Subcutaneous abdominal adipose tissue (tissue), 5 donors: ENCODE data around the gene ZNF541.

ENCODE experiments used
- H3K27ac ChIP-seq: one replicate; pipeline ENCODE4 v1.7.0; 2013; ENCODE audit warnings: low read depth, mild to moderate bottlenecking, inconsistent platforms, low read length, moderate library complexity
- H3K27me3 ChIP-seq, 5 donors: one replicate each; pipeline ENCODE4 v1.7.0; 2013; ENCODE audit warnings: low read length in 5 of 5, inconsistent platforms in 1 of 5; ENCODE audit not compliant: control insufficient read depth in 5 of 5, insufficient read depth in 4 of 5
- H3K36me3 ChIP-seq, 5 donors: one replicate each; pipeline ENCODE4 v1.7.0; 2013; ENCODE audit warnings: low read length in 5 of 5; ENCODE audit not compliant: control insufficient read depth in 5 of 5, insufficient read depth in 5 of 5
- H3K4me1 ChIP-seq, 5 donors: one replicate each; pipeline ENCODE4 v1.7.0; 2013; ENCODE audit warnings: low read length in 5 of 5, mild to moderate bottlenecking in 3 of 5, moderate library complexity in 1 of 5; ENCODE audit not compliant: control insufficient read depth in 5 of 5, insufficient read depth in 5 of 5
- H3K4me3 ChIP-seq, 5 donors: one replicate each; pipeline ENCODE4 v1.7.0; 2013; ENCODE audit warnings: low read length in 5 of 5, low read depth in 1 of 5
- H3K9ac ChIP-seq, 5 donors: one replicate each; pipeline ENCODE4 v1.7.0; 2013; ENCODE audit warnings: low read length in 5 of 5, mild to moderate bottlenecking in 4 of 5, moderate library complexity in 3 of 5
- H3K9me3 ChIP-seq, 5 donors: one replicate each; pipeline ENCODE4 v1.7.0; 2013; ENCODE audit warnings: low read length in 5 of 5; ENCODE audit not compliant: control insufficient read depth in 5 of 5
- donor health status: healthy.
- donor health status: healthy.
- donor health status: healthy.
- donor health status: healthy.
- donor health status: healthy.

The ZNF541 gene

DNA sequence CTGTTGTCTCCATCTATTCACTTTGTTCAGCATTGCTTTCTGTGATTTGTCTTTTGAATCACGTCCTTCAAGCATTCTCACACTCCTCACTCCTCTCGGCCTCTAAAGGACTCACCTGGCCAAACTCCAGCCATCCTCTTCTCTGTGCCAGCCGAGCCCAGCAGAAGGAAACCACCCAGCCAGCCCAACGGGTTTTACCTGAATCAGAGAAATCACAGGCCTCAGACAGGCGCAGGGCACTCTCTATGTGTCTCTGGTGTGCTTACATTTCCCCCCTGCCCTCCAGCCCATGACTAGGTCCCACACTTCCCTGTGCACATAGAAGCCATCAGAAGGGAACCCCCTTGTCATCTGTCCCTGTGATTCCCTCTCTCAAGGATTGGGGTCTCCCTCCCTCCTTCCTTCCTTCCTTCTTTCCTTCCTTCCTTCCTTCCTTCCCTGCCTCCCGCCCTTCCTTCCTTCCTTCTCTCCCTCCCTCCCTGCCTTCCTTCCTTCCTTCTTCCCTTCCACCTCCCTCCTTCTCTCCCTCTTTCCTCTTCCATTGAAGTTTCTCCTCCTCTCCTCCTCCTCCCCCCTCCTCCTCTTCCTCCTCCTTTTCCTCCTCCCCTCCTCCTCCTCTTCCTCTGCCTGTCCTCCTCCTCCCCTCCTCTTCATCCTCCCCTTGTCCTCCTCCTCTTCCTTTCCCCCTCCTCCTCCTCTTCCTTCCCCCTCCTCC is 8.8 kb upstream of the ZNF541 start:
- H3K4me1 ChIP-seq = peaks cover 0 to 7% (median 0%) of the 10 kb centered on the region in 5 donors
- no peak overlapping the region for H3K9ac ChIP-seq
- H3K36me3 ChIP-seq = no peaks in the 10 kb centered on the region
- H3K4me3 ChIP-seq = peak overlapping the region in 1 of 5 donors; percentile 15
- H3K27me3 ChIP-seq = peaks cover 0 to 3% (median 0%) of the 10 kb centered on the region in 5 donors
- H3K27ac ChIP-seq = peak overlapping the region; percentile 27
- peaks cover 0 to 9% (median 7%) of the 10 kb centered on the region in 5 donors for H3K9me3 ChIP-seq

DNA sequence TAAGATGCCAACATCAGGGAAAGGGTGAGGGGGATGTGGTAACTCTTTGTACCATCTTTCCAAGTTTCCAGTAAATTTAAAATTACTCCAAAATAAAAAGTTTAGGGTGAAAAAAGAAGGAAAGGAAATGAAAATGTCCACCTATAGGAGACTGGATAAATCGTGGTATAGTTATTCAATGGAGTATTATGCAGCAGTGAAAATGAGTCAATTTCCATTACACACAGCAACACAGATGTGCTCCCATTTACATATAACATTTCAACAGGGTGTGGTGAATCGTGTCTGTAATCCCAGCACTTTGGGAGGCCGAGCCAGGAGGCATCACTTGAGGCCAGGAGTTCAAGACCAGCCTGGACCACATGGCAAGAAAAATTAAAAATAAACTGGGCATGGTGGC is 7.4 kb upstream of the ZNF541 start:
- Histone ChIP-seq H3K4me1 (peaks cover 0 to 7% (median 0%) of the 10 kb centered on the region in 5 donors), H3K36me3 (no peaks in the 10 kb centered on the region), H3K4me3 (no peak overlapping the region), H3K27me3 (peaks cover 0 to 3% (median 0%) of the 10 kb centered on the region in 5 donors), H3K9me3 (no peaks in the 10 kb centered on the region), H3K9ac (no peak overlapping the region), H3K27ac (no peak overlapping the region)

DNA sequence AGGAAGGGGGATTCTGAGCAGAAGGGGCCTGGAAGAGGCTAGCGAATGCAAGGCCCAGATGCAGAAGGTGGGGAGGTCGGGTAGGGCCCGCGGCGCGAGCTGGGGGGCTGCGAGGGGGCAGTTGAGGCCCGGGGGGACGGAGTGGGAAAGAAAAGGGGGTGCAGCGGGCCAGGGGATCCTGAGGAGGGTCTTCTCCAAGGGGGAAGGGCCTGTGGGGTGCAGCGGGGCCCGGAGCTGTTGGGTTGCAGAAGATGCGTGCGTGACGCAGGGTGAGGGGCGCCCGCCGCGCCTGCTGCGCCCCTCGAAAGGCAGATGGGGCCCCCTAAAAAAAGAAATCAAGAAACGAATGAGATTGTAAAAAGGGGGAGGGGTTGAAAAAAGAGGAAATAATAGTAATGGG is 313 bp downstream of the ZNF541 start:
- no peak overlapping the region for H3K9ac ChIP-seq
- H3K9me3 ChIP-seq = no peaks in the 10 kb centered on the region
- peak overlapping the region in 4 of 5 donors; percentile 27 to 63 (median 53) for H3K4me3 ChIP-seq
- H3K27me3 ChIP-seq = no peaks in the 10 kb centered on the region
- H3K27ac ChIP-seq = no peak overlapping the region
- no peaks in the 10 kb centered on the region for H3K36me3 ChIP-seq
- peaks cover 0 to 10% (median 6%) of the 10 kb centered on the region in 5 donors for H3K4me1 ChIP-seq

DNA sequence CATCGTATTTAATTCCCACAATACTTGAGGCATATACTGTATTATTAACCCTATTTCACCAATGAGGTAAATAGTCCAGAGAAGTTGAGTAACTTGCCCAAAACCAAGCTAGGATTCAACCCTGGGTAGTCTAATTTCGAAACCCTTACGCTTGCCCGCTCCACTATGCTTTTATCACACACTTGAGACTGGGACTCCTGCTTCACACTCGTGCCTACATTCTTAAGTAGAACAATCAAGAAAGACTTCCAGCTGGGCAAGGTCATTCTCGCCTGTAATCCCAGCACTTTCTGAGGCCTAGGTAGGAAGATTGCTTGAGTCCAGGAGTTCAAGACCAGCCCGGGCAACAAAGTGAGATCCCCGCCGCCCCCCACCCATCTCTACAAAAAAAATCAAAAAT is 3.6 kb downstream of the ZNF541 start:
- no peak overlapping the region for H3K9ac ChIP-seq
- no peaks in the 10 kb centered on the region for H3K9me3 ChIP-seq
- no peak overlapping the region for H3K27ac ChIP-seq

GRCh38 chr19:47564081-47564480 is 8.9 kb downstream of the ZNF541 start:
- no peaks in the 10 kb centered on the region for H3K9me3 ChIP-seq
- no peak overlapping the region for H3K9ac ChIP-seq
- no peaks in the 10 kb centered on the region for H3K36me3 ChIP-seq
- no peaks in the 10 kb centered on the region for H3K27me3 ChIP-seq
- no peaks in the 10 kb centered on the region for H3K4me1 ChIP-seq
- no peak overlapping the region for H3K27ac ChIP-seq
- no peak overlapping the region for H3K4me3 ChIP-seq

More for the DNA sequence above, 3.6 kb downstream of the ZNF541 start:
- H3K27me3 ChIP-seq = no peaks in the 10 kb centered on the region
- H3K36me3 ChIP-seq = no peaks in the 10 kb centered on the region
- H3K4me1 ChIP-seq = peaks cover 0 to 10% (median 6%) of the 10 kb centered on the region in 5 donors
- no peak overlapping the region for H3K4me3 ChIP-seq

GRCh38 chr19:47561440-47562057 is 11.4 kb downstream of the ZNF541 start:
- no peaks in the 10 kb centered on the region for H3K36me3 ChIP-seq
- H3K27ac ChIP-seq = no peak overlapping the region
- H3K27me3 ChIP-seq = no peaks in the 10 kb centered on the region
- H3K9me3 ChIP-seq = no peaks in the 10 kb centered on the region
- no peak overlapping the region for H3K9ac ChIP-seq
- H3K4me3 ChIP-seq = no peak overlapping the region
- H3K4me1 ChIP-seq = no peaks in the 10 kb centered on the region

DNA sequence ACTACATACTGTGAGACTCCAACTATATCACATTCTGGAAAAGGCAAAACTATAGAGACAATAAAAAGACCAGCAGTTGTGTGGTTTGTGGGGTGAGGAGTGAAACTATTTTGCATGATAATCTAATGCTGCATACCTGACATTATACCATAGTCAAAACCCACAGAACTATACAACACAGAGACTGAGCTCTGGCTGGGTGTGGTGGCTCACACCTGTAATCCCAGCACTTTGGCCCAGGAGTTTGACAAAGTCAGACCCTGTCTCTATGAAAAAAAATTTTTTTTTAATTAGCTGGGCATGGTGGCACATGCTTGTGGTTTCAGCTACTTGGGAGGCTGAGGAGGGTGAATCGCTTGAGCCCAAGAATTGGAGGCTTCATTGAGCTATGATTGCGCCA is 11.9 kb downstream of the ZNF541 start:
- Histone ChIP-seq H3K9me3 (no peaks in the 10 kb centered on the region), H3K36me3 (no peaks in the 10 kb centered on the region), H3K4me3 (no peak overlapping the region), H3K27me3 (no peaks in the 10 kb centered on the region), H3K9ac (no peak overlapping the region), H3K4me1 (no peaks in the 10 kb centered on the region), H3K27ac (no peak overlapping the region)

GRCh38 chr19:47550129-47550528 is 22.8 kb downstream of the ZNF541 start:
- Histone ChIP-seq H3K4me3 (no peak overlapping the region), H3K4me1 (peaks cover 0 to 5% (median 5%) of the 10 kb centered on the region in 5 donors), H3K36me3 (no peaks in the 10 kb centered on the region), H3K27me3 (peaks cover 4 to 9% (median 8%) of the 10 kb centered on the region in 5 donors), H3K27ac (no peak overlapping the region), H3K9ac (no peak overlapping the region), H3K9me3 (no peaks in the 10 kb centered on the region)

DNA sequence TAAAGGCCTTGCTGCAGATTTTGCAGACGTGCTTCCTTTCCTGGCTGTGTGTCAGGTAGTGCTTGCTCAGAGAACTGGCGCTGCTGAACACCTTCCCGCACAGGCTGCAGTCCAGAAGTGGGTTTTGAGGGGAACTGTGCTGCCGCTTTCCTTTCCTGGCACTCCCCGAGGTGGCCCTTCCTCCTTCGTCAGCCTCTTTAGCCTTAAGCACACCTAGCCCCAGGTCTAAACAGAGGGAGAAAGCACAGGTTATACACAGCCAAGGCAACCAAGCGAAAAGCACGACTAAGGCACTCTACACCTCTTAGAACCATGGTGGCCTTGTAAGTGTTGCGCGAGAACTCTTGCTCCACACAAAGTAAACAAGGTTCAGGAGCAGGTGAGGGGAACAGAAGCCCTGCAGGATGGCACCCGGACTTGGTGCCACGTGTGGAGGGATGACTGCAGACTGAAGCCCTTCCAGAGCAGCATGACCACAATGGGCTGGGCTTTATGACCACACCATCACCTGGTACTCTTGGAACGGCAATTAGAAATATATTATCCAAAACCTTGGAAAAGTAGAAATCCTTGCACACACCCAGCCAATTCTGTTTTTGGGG is 23.6 kb downstream of the ZNF541 start:
- Histone ChIP-seq H3K9ac (no peak overlapping the region), H3K27ac (no peak overlapping the region), H3K27me3 (peaks cover 4 to 16% (median 13%) of the 10 kb centered on the region in 5 donors), H3K36me3 (no peaks in the 10 kb centered on the region), H3K4me1 (peaks cover 0 to 10% (median 7%) of the 10 kb centered on the region in 5 donors), H3K9me3 (no peaks in the 10 kb centered on the region), H3K4me3 (no peak overlapping the region)

- no peak overlapping the region for H3K27ac ChIP-seq
- H3K27me3 ChIP-seq = peaks cover 4 to 20% (median 15%) of the 10 kb centered on the region in 5 donors
- no peak overlapping the region for H3K9ac ChIP-seq
- H3K4me3 ChIP-seq = no peak overlapping the region
- H3K36me3 ChIP-seq = no peaks in the 10 kb centered on the region
- peaks cover 0 to 10% (median 7%) of the 10 kb centered on the region in 5 donors for H3K4me1 ChIP-seq
- H3K9me3 ChIP-seq = no peaks in the 10 kb centered on the region
These were observed 25.7 kb downstream of the ZNF541 start for GRCh38 chr19:47547199-47547598.
